ENCODE results near the gene PODNL1. TPM values are rescaled to one million over a fixed set of nuclear protein-coding genes. Genes with fewer than 3 reads are reported as not detected.
A peak's percentile ranks its signal among the peaks of the same experiment; 100 is the strongest.

PODNL1 gene
- polyA plus RNA-seq, 3 donors = 1.2 to 1.4 (median 1.3) TPM

- Mint-ChIP-seq H3K9me3 (peaks cover 0 to 4% (median 0%) of the 10 kb centered on the region in 7 donors), H3K4me1 (peaks cover 33% of the 10 kb centered on the region), H3K27me3 (ENCODE audit: low read depth in 3 of 3) (peaks cover 11 to 34% (median 20%) of the 10 kb centered on the region in 3 donors), H3K27ac (peak overlapping the region in 6 of 7 donors; percentile 13 to 74 (median 58)), H3K4me3 (peak overlapping the region in 1 of 2 donors; percentile 60), H3K36me3 (no peaks in the 10 kb centered on the region)
- Histone ChIP-seq H3K4me2 (replicated peaks; ENCODE audit: extremely low read depth, low read length, poor library complexity, severe bottlenecking) (peak overlapping the region; percentile 27), H3K9ac (ENCODE audit: insufficient read depth, low read length, poor library complexity, severe bottlenecking) (no peak overlapping the region), H3K36me3 (replicated peaks in 1 of 2; ENCODE audit: control insufficient read depth in 1 of 2, insufficient read depth in 2 of 2, low read length in 2 of 2) (no peaks in the 10 kb centered on the region), H3K4me1 (ENCODE audit: control insufficient read depth in 1 of 2, insufficient read depth in 2 of 2, low read length in 2 of 2) (peaks cover 31 to 40% of the 10 kb centered on the region in 2 donors), H4K20me1 (ENCODE audit: insufficient read depth, low read length) (no peaks in the 10 kb centered on the region), H3K27me3 (ENCODE audit: control insufficient read depth in 2 of 2, insufficient read depth in 2 of 2, low read length in 2 of 2) (peaks cover 0 to 16% of the 10 kb centered on the region in 2 donors), H3K4me3 (replicated peaks in 1 of 3; ENCODE audit: low read depth in 2 of 3, low read length in 3 of 3) (peak overlapping the region in 1 of 3 experiments; percentile 23), H3K79me2 (ENCODE audit: insufficient read depth, low read length) (no peaks in the 10 kb centered on the region), H3K9me3 (replicated peaks in 1 of 2; ENCODE audit: control insufficient read depth in 1 of 2, insufficient read depth in 1 of 2, low read length in 2 of 2) (no peaks in the 10 kb centered on the region), H3K27ac (ENCODE audit: low read depth in 1 of 2, low read length in 2 of 2) (peak overlapping the region in 1 of 2 donors; percentile 12), H2AFZ (ENCODE audit: insufficient read depth, low read depth, low read length, poor library complexity, severe bottlenecking) (peak overlapping the region; percentile 68)
- DNase-seq = peak in 2 of 3 donors; percentile 46 to 67
- intact Hi-C loops (cut with micrococcal nuclease) = loop anchor here (2.0 to 10.0 kb wide), 5 partner anchors 163 to 463 kb away; partner anchors contain the start of genes ASF1B (in 1 of the 2) and MISP3 (in 1 of the 2)
- TF ChIP-seq CTCF (IDR thresholded peaks at IDR 0.05) = no peak
- 2% methylated on average over 10 of the region's 17 CpGs for WGBS (ENCODE audit: insufficient coverage)
Observed at GRCh38 chr19:13881692-13882418, 56.4 kb downstream of the PODNL1 start.

GRCh38 chr19:13881251-13881691 is 56.9 kb downstream of the PODNL1 start:
- Mint-ChIP-seq H3K9me3 (peaks cover 0 to 4% (median 0%) of the 10 kb centered on the region in 7 donors), H3K4me1 (peaks cover 33% of the 10 kb centered on the region), H3K27me3 (ENCODE audit: low read depth in 3 of 3) (peaks cover 11 to 34% (median 18%) of the 10 kb centered on the region in 3 donors), H3K4me3 (peak overlapping the region in 1 of 2 donors; percentile 30), H3K27ac (peak overlapping the region in 5 of 7 donors; percentile 26 to 93 (median 89)), H3K36me3 (no peaks in the 10 kb centered on the region)
- Histone ChIP-seq H3K4me2 (replicated peaks; ENCODE audit: extremely low read depth, low read length, poor library complexity, severe bottlenecking) (peak overlapping the region; percentile 27), H3K27ac (ENCODE audit: low read depth in 1 of 2, low read length in 2 of 2) (peak overlapping the region in 1 of 2 donors; percentile 12), H2AFZ (ENCODE audit: insufficient read depth, low read depth, low read length, poor library complexity, severe bottlenecking) (peak overlapping the region; percentile 68), H3K27me3 (ENCODE audit: control insufficient read depth in 2 of 2, insufficient read depth in 2 of 2, low read length in 2 of 2) (peaks cover 0 to 16% of the 10 kb centered on the region in 2 donors), H3K79me2 (ENCODE audit: insufficient read depth, low read length) (no peaks in the 10 kb centered on the region), H3K9ac (ENCODE audit: insufficient read depth, low read length, poor library complexity, severe bottlenecking) (no peak overlapping the region), H3K9me3 (replicated peaks in 1 of 2; ENCODE audit: control insufficient read depth in 1 of 2, insufficient read depth in 1 of 2, low read length in 2 of 2) (no peaks in the 10 kb centered on the region), H3K36me3 (replicated peaks in 1 of 2; ENCODE audit: control insufficient read depth in 1 of 2, insufficient read depth in 2 of 2, low read length in 2 of 2) (no peaks in the 10 kb centered on the region), H4K20me1 (ENCODE audit: insufficient read depth, low read length) (no peaks in the 10 kb centered on the region), H3K4me3 (replicated peaks in 1 of 3; ENCODE audit: low read depth in 2 of 3, low read length in 3 of 3) (peak overlapping the region in 1 of 3 experiments; percentile 23), H3K4me1 (ENCODE audit: control insufficient read depth in 1 of 2, insufficient read depth in 2 of 2, low read length in 2 of 2) (peaks cover 31 to 40% of the 10 kb centered on the region in 2 donors)
- DNase-seq = no peak
- WGBS (ENCODE audit: insufficient coverage) = 11% methylated on average over 9 of the region's 12 CpGs
- TF ChIP-seq CTCF (IDR thresholded peaks at IDR 0.05) = no peak
- intact Hi-C loops (cut with micrococcal nuclease) = loop anchor here (2.0 to 10.0 kb wide), 5 partner anchors 164 to 464 kb away; partner anchors contain the start of genes ASF1B (in 1 of the 2) and MISP3 (in 1 of the 2)

Other genes starting within 250 kb of the PODNL1 start
- gene MRI1, start 173.9 kb downstream of the PODNL1 start, polyA plus RNA-seq = 10 to 100 TPM in 1 of 3 donors, 1 to 10 TPM in 2; 3.8 to 48.9 (median 4.4) TPM
- gene C19orf53, start 164.0 kb downstream of the PODNL1 start, polyA plus RNA-seq = 100 to 1,000 TPM; 125 to 156 (median 132) TPM
- gene ZSWIM4, start 143.0 kb downstream of the PODNL1 start, polyA plus RNA-seq = 1 to 10 TPM in 1 of 3 donors, under 1 TPM in 2; 0.19 to 1.1 (median 0.23) TPM
- gene NANOS3, start 61.3 kb downstream of the PODNL1 start, polyA plus RNA-seq = not detected
- gene BRME1, start 32.3 kb downstream of the PODNL1 start, polyA plus RNA-seq = under 1 TPM in 2 of 3 donors, not detected in 1; 0.05 to 0.28 TPM
- 10 to 100 TPM in 1 of 3 donors, 1 to 10 TPM in 2; 4.6 to 27.0 (median 6.2) TPM for gene CC2D1A, start 32.2 kb downstream of the PODNL1 start, polyA plus RNA-seq
- 100 to 1,000 TPM in 1 of 3 donors, 1 to 10 TPM in 2; 2.8 to 116 (median 3.4) TPM for gene DCAF15, start 14.1 kb upstream of the PODNL1 start, polyA plus RNA-seq
- gene RFX1, start 67.9 kb upstream of the PODNL1 start, polyA plus RNA-seq = 10 to 100 TPM in 1 of 3 donors, under 1 TPM in 2; 0.89 to 12.8 (median 0.95) TPM
- gene RLN3, start 89.7 kb upstream of the PODNL1 start, polyA plus RNA-seq = not detected
- 10 to 100 TPM; 40.4 to 61.5 (median 54.9) TPM for gene IL27RA, start 93.3 kb upstream of the PODNL1 start, polyA plus RNA-seq
- gene PALM3, start 123.7 kb upstream of the PODNL1 start, polyA plus RNA-seq = not detected
- gene MISP3, start 134.4 kb upstream of the PODNL1 start, polyA plus RNA-seq = under 1 TPM; 0.42 to 0.77 (median 0.52) TPM
- gene C19orf67, start 147.4 kb upstream of the PODNL1 start, polyA plus RNA-seq = not detected
- 10 to 100 TPM in 1 of 3 donors, 1 to 10 TPM in 1, under 1 TPM in 1; 0.78 to 19.4 (median 1.4) TPM for gene SAMD1, start 152.3 kb upstream of the PODNL1 start, polyA plus RNA-seq
- gene PRKACA, start 179.3 kb upstream of the PODNL1 start, polyA plus RNA-seq = 100 to 1,000 TPM in 1 of 3 donors, 1 to 10 TPM in 2; 2.0 to 231 (median 3.8) TPM
- 10 to 100 TPM in 1 of 3 donors, 1 to 10 TPM in 2; 6.3 to 13.4 (median 9.2) TPM for gene ASF1B, start 198.2 kb upstream of the PODNL1 start, polyA plus RNA-seq